Kidney (tissue), 14 donors: Measurements from ENCODE around the gene THAP8. TPM values are rescaled to one million over a fixed set of nuclear protein-coding genes. Genes with fewer than 3 reads are reported as not detected.
A peak's percentile ranks its signal among the peaks of the same experiment; 100 is the strongest.

Source experiments
- DNase-seq, 5 donors: peaks; one replicate each; pipeline ENCODE4 v3.0.0-alpha.2; 2013 to 2020
- FAIRE-seq: peaks from 2 replicates; lab custom pipeline; 2012; peaks lifted over from hg19 to GRCh38; lab: Jason Lieb, UNC
- H3K27ac ChIP-seq, 2 donors: one replicate each; pipeline ENCODE4 v1.7.0; 2013; ENCODE audit warnings: low read depth in 2 of 2, low read length in 2 of 2, inconsistent platforms in 1 of 2
- H3K27me3 ChIP-seq: one replicate; pipeline ENCODE4 v1.7.1; 2013; ENCODE audit warnings: low read length, inconsistent platforms; ENCODE audit not compliant: control insufficient read depth, insufficient read depth
- H3K36me3 ChIP-seq, 3 donors: one replicate each; pipeline versions ENCODE4 v1.7.0 to v1.7.1; 2013; ENCODE audit warnings: low read length in 3 of 3, control low read depth in 1 of 3, inconsistent platforms in 1 of 3; ENCODE audit not compliant: insufficient read depth in 3 of 3, control insufficient read depth in 2 of 3
- H3K4me1 ChIP-seq, 3 donors: one replicate each; pipeline versions ENCODE4 v1.7.0 to v1.7.1; 2013; ENCODE audit warnings: low read length in 3 of 3, inconsistent platforms in 1 of 3, low read depth in 1 of 3; ENCODE audit not compliant: control insufficient read depth in 2 of 3, insufficient read depth in 2 of 3
- H3K4me3 ChIP-seq, 3 donors: one replicate each; pipeline versions ENCODE4 v1.7.0 to v1.8.1; 2013; ENCODE audit warnings: low read length in 3 of 3, control low read depth in 1 of 3, inconsistent platforms in 1 of 3
- H3K9ac ChIP-seq, 3 donors: one replicate each; pipeline versions ENCODE4 v1.7.0 to v1.7.1; 2013; ENCODE audit warnings: low read length in 3 of 3, control low read depth in 1 of 3, inconsistent platforms in 1 of 3
- H3K9me3 ChIP-seq, 3 donors: one replicate each; pipeline versions ENCODE4 v1.7.0 to v1.7.1; 2013; ENCODE audit warnings: low read length in 3 of 3, control low read depth in 1 of 3, inconsistent platforms in 1 of 3; ENCODE audit not compliant: control insufficient read depth in 2 of 3, insufficient read depth in 1 of 3
- CTCF ChIP-seq: IDR thresholded peaks from 3 replicates; pipeline ENCODE4 v1.5.1; 2012; ENCODE audit warnings: mild to moderate bottlenecking, moderate library complexity, borderline replicate concordance; ENCODE audit not compliant: insufficient read depth; ENCODE audit errors: extremely low read depth
- intact Hi-C: fragments of 100-400 bp; cut with DNase I; formaldehyde crosslinking; loops from one replicate; pipeline ENCODE4 v1.11.1; 2022
- polyA plus RNA-seq: library from polyadenylated mRNA; stranded (reverse); fragments of 350-450 nt; fragmentation: Illumina TruSeq; extraction: RNeasy Lipid Tissue Mini Kit (QIAGEN cat#74804); gene quantifications from one replicate; pipeline ENCODE4 v1.2.3, GENCODE V29; 2014; ENCODE audit warnings: low read depth, low replicate concordance; ENCODE audit not compliant: insufficient read depth
- total RNA-seq: library from RNA; stranded (reverse); fragmentation: NEBNext Ultra II Directional; extraction: Animal tissue kit (Norgen Biotek cat#: 25700); gene quantifications from one replicate; pipeline ENCODE4 v1.2.1, GENCODE V29; 2021
- donor health status: control.
- donor health status: control.
- donor health status: control.
- donor health status: control.
- donor health status: control.
- donor health status: DM: yes; HTN: yes; CAD: no.
- donor health status: Normal renal cell carcinoma (clear cell type).

Gene THAP8
- total and polyA plus RNA-seq, 2 donors from 2014 or later = 3.7 to 10.3 TPM

- FAIRE-seq = no peak
- Histone ChIP-seq H3K4me3 (no peak overlapping the region), H3K27me3 (no peaks in the 10 kb centered on the region), H3K36me3 (no peaks in the 10 kb centered on the region), H3K4me1 (peaks cover 0 to 9% (median 0%) of the 10 kb centered on the region in 3 donors), H3K27ac (no peak overlapping the region), H3K9me3 (no peaks in the 10 kb centered on the region), H3K9ac (no peak overlapping the region)
- intact Hi-C loops = no loop called here
- TF ChIP-seq CTCF = no peak
- DNase-seq = peak in 1 of 5 donors; percentile 55
Measured at GRCh38 chr19:36010402-36010801, 43.7 kb downstream of the THAP8 start.

- H3K36me3 ChIP-seq = no peaks in the 10 kb centered on the region
- H3K4me3 ChIP-seq = peak overlapping the region in 1 of 3 donors; percentile 61
- intact Hi-C loops = no loop called here
- H3K27ac ChIP-seq = no peak overlapping the region
- no peak for TF ChIP-seq CTCF
- no peaks in the 10 kb centered on the region for H3K27me3 ChIP-seq
- H3K4me1 ChIP-seq = peaks cover 0 to 9% (median 0%) of the 10 kb centered on the region in 3 donors
- H3K9me3 ChIP-seq = no peaks in the 10 kb centered on the region
- no peak overlapping the region for H3K9ac ChIP-seq
- DNase-seq (peak in 1 of 5 donors; percentile 76), FAIRE-seq (no peak)
Measured at GRCh38 chr19:36009633-36010379, 44.3 kb downstream of the THAP8 start.

- H3K4me1 ChIP-seq = peaks cover 0 to 5% (median 0%) of the 10 kb centered on the region in 3 donors
- no peak for TF ChIP-seq CTCF
- FAIRE-seq (no peak), DNase-seq (peak; percentile 54 to 91 (median 77))
- peak overlapping the region in 2 of 3 donors; percentile 11 to 61 for H3K4me3 ChIP-seq
- H3K9me3 ChIP-seq = no peaks in the 10 kb centered on the region
- H3K9ac ChIP-seq = peak overlapping the region in 1 of 3 donors; percentile 48
- no peaks in the 10 kb centered on the region for H3K27me3 ChIP-seq
- no peak overlapping the region for H3K27ac ChIP-seq
- intact Hi-C loops = no loop called here
- H3K36me3 ChIP-seq = no peaks in the 10 kb centered on the region
Measured at GRCh38 chr19:36009220-36009619, 44.9 kb downstream of the THAP8 start.
